HepG2 (cell line): ENCODE results near the gene CTNNBL1.

ENCODE experiments used
- CREB1 ChIP-seq, 2 experiments: fragments of 450-650 bp in 1 of 2; IDR thresholded peaks; 2 replicates each; pipeline ENCODE4 v1.6.1; 2016 to 2017; ENCODE audit warnings: control low read depth in 1 of 2, mild to moderate bottlenecking in 1 of 2, missing compliant biosample characterization in 1 of 2, missing genetic modification characterization in 1 of 2
- CTCF ChIP-seq: sonication (generic); formaldehyde crosslinking; IDR thresholded peaks from 2 replicates; pipeline ENCODE4 v1.5.0; 2020; ENCODE audit warnings: mild to moderate bottlenecking, missing genetic modification reagents, moderate library complexity
- FOXJ3 ChIP-seq: sonication (generic); formaldehyde crosslinking; IDR thresholded peaks from 2 replicates; pipeline ENCODE4 v1.4.0; 2020; ENCODE audit warnings: missing genetic modification reagents, mild to moderate bottlenecking, borderline replicate concordance
- GABPB1 ChIP-seq: IDR thresholded peaks from 2 replicates; pipeline ENCODE4 v1.6.1; 2016; ENCODE audit warnings: mild to moderate bottlenecking, missing genetic modification reagents, moderate library complexity, missing compliant biosample characterization
- ZKSCAN5 ChIP-seq: sonication (generic); formaldehyde crosslinking; IDR thresholded peaks from 2 replicates; pipeline ENCODE4 v1.5.1; 2020; ENCODE audit warnings: mild to moderate bottlenecking, missing genetic modification reagents
- ZNF207 ChIP-seq: fragments of 450-650 bp; IDR thresholded peaks from 2 replicates; pipeline ENCODE4 v1.6.1; 2016; ENCODE audit warnings: antibody characterized with exemption, borderline replicate concordance
- TF ChIP-seq, protein P1 (sequence below): sonication (generic); formaldehyde crosslinking; IDR thresholded peaks from 2 replicates; pipeline ENCODE4 v1.8.1; 2023; ENCODE audit warnings: mild to moderate bottlenecking, missing genetic modification reagents, borderline replicate concordance

- TF ChIP-seq ZNF207 (no peak), FOXJ3 (CRISPR knock-in tag) (no peak), CTCF (CRISPR knock-in tag) (no peak), CREB1 (IDR thresholded peaks at IDR 0.05) (no peak), CREB1 (CRISPR knock-in tag; IDR thresholded peaks at IDR 0.05) (no peak), GABPB1 (CRISPR knock-in tag) (no peak), ZKSCAN5 (CRISPR knock-in tag) (no peak)
- TF ChIP-seq, protein P1, sequence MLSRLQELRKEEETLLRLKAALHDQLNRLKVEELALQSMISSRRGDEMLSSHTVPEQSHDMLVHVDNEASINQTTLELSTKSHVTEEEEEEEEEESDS (CRISPR knock-in tag) = no peak
These were observed 208.9 kb downstream of the CTNNBL1 start, which contains the start of gene VSTM2L for GRCh38 chr20:37902504-37903313.
